Pancreas (tissue), 10 donors: ENCODE measurements around the gene PPP2CA. TPM values are rescaled to one million over a fixed set of nuclear protein-coding genes. Genes with fewer than 3 reads are reported as not detected.

Experiments
- ATAC-seq, 4 donors: fragments of 200-7000 bp; cut with Tn5 transposase; one replicate each; pipeline versions ENCODE4 v1.8.0 to v1.9.1; 2020; ENCODE audit warnings: mild to moderate bottlenecking in 4 of 4, moderate library complexity in 4 of 4
- DNase-seq, 6 donors: peaks; one replicate each; pipeline ENCODE4 v3.0.0-alpha.2; 2020
- FAIRE-seq: peaks from 2 replicates; lab custom pipeline; 2012; peaks lifted over from hg19 to GRCh38; lab: Jason Lieb, UNC
- H3K27ac ChIP-seq, 4 donors: fragments of 200-600 bp; sonication (generic); 1 replicate in 3 of 4; 2 replicates in 1 of 4; pipeline versions ENCODE4 v1.5.0 to v1.8.0; 2020
- H3K27me3 ChIP-seq, 4 donors: fragments of 200-600 bp; one replicate each; pipeline ENCODE4 v1.8.0; 2021
- H3K36me3 ChIP-seq, 3 donors: fragments of 200-600 bp; sonication (generic) in 1 of 3; one replicate each; pipeline versions ENCODE4 v1.5.0 to v1.8.0; 2020 to 2021
- H3K4me1 ChIP-seq, 3 donors: fragments of 200-600 bp; one replicate each; pipeline ENCODE4 v1.8.0; 2021
- H3K4me3 ChIP-seq, 4 donors: fragments of 200-600 bp; sonication (generic) in 2 of 4; one replicate each; pipeline versions ENCODE4 v1.5.0 to v1.8.0; 2020 to 2021
- H3K9me3 ChIP-seq, 4 donors: fragments of 200-600 bp; one replicate each; pipeline ENCODE4 v1.8.0; 2021
- CTCF ChIP-seq, 4 donors: fragments of 200-600 bp; sonication (generic) in 3 of 4; IDR thresholded peaks; one replicate each; pipeline versions ENCODE4 v1.5.0 to v1.8.0; 2021; ENCODE audit warnings: antibody characterized with exemption in 4 of 4
- WGBS, 2 donors: extraction: QIAGEN DNeasy Blood & Tissue Kit; methylation state at CpG; one replicate each; pipeline ENCODE4 v1.1.7; 2013; 5-methylcytosine and 5-hydroxymethylcytosine counted together
- intact Hi-C, 3 donors: fragments of 100-400 bp; cut with DNase I; formaldehyde crosslinking; loops; one replicate each; pipeline versions ENCODE4 v1.11.1 to v1.14.2; 2022
- polyA plus RNA-seq, 2 donors: library from polyadenylated mRNA; stranded (reverse); fragments of 200-250 nt; gene quantifications; one replicate each; pipeline ENCODE4 v1.2.3, GENCODE V29; 2013
- total RNA-seq, 6 donors: library from RNA; stranded (reverse); fragmentation: NEBNext Ultra II Directional in 4 of 6; extraction: Animal tissue kit (Norgen Biotek cat#: 25700) in 4 of 6; gene quantifications; one replicate each; pipeline versions ENCODE4 v1.2.1 to v1.2.4, GENCODE V29; 2021 to 2023
- donor health status: healthy with polysubstance abuse.
- donor health status: DM: no; HTN: no; CAD: no; lungs with moderate emphysema.
- donor health status: DM: no; HTN: no; CAD: no.
- donor health status: control.
- donor health status: control.
- donor health status: Bipolar disorder and iron deficiency.
- donor health status: DM: yes; HTN: yes; CAD: no.
- donor health status: DM: no; HTN: no; CAD: no.
- donor health status: DM: no; HTN: no; CAD: no.
- donor health status: DM: yes; HTN: yes; CAD: no.

Gene PPP2CA
- total and polyA plus RNA-seq, 8 donors = 13.5 to 59.2 (median 43.9) TPM

- ATAC-seq = no peak
- 84 to 93% methylated on average over 2 of the region's 2 CpGs for WGBS, 2 donors
- no peak for TF ChIP-seq CTCF (IDR thresholded peaks at IDR 0.05)
- Histone ChIP-seq H3K4me3 (no peak overlapping the region), H3K36me3 (no peaks in the 10 kb centered on the region), H3K9me3 (no peaks in the 10 kb centered on the region), H3K27me3 (no peaks in the 10 kb centered on the region), H3K27ac (no peak overlapping the region), H3K4me1 (peaks cover 0 to 5% (median 5%) of the 10 kb centered on the region in 3 donors)
- intact Hi-C loops = no loop called here
- no peak for DNase-seq
- FAIRE-seq = no peak
Observed at GRCh38 chr5:134245692-134246091, 19.8 kb upstream of the PPP2CA start.

- no peak overlapping the region for H3K27ac ChIP-seq
- ATAC-seq (peak in 2 of 4 donors; percentile 14 to 35), FAIRE-seq (no peak), DNase-seq (no peak)
- TF ChIP-seq CTCF (IDR thresholded peaks at IDR 0.05) = no peak
- H3K36me3 ChIP-seq = no peaks in the 10 kb centered on the region
- 57 to 64% methylated on average over 8 of the region's 8 CpGs for WGBS, 2 donors
- no peaks in the 10 kb centered on the region for H3K27me3 ChIP-seq
- no peaks in the 10 kb centered on the region for H3K9me3 ChIP-seq
- intact Hi-C loops = no loop called here
- no peak overlapping the region for H3K4me3 ChIP-seq
- peaks cover 0 to 10% (median 5%) of the 10 kb centered on the region in 3 donors for H3K4me1 ChIP-seq
Observed at GRCh38 chr5:134245101-134245604, 19.3 kb upstream of the PPP2CA start.

GRCh38 chr5:134242146-134242545, 16.3 kb upstream of the PPP2CA start:
- WGBS, 2 donors = 81 to 90% methylated on average over 5 of the region's 5 CpGs
- H3K27ac ChIP-seq = no peak overlapping the region
- H3K4me3 ChIP-seq = no peak overlapping the region
- FAIRE-seq (no peak), DNase-seq (peak in 1 of 6 donors; percentile 22), ATAC-seq (peak in 3 of 4 donors; percentile 29 to 68 (median 58))
- no peaks in the 10 kb centered on the region for H3K36me3 ChIP-seq
- intact Hi-C loops = no loop called here
- H3K27me3 ChIP-seq = no peaks in the 10 kb centered on the region
- TF ChIP-seq CTCF (IDR thresholded peaks at IDR 0.05) = no peak
- no peaks in the 10 kb centered on the region for H3K9me3 ChIP-seq
- H3K4me1 ChIP-seq = peaks cover 0 to 10% (median 5%) of the 10 kb centered on the region in 3 donors

- WGBS, 2 donors = 5 to 12% methylated on average over 7 of the region's 7 CpGs
Observed at GRCh38 chr5:134240421-134240962, 14.6 kb upstream of the PPP2CA start.

More at GRCh38 chr5:134240421-134240962, 14.6 kb upstream of the PPP2CA start:
- intact Hi-C loops = no loop called here
- ATAC-seq = peak; percentile 66 to 93 (median 88)
- H3K27me3 ChIP-seq = no peaks in the 10 kb centered on the region
- peak in 1 of 6 donors; percentile 26 for DNase-seq
- H3K9me3 ChIP-seq = no peaks in the 10 kb centered on the region
- H3K27ac ChIP-seq = peak overlapping the region in 3 of 4 donors; percentile 25 to 44 (median 38)
- no peak overlapping the region for H3K4me3 ChIP-seq
- no peak for FAIRE-seq
- TF ChIP-seq CTCF (IDR thresholded peaks at IDR 0.05) = no peak
- H3K4me1 ChIP-seq = peaks cover 0 to 10% (median 5%) of the 10 kb centered on the region in 3 donors
- no peaks in the 10 kb centered on the region for H3K36me3 ChIP-seq
